GM19023 (cell line): Measurements from ENCODE around the gene WEE2.
A peak's percentile ranks its signal among the peaks of the same experiment; 100 is the strongest.
"Not testable (repeated sequence)": the region's sequence is repeated elsewhere in the genome, so short reads cannot be mapped to it uniquely, and the experiment has no call there.

Experiments used
- ATAC-seq: cut with Tn5 transposase; IDR thresholded peaks from one replicate; pipeline ENCODE4 v1.9.1; 2021; ENCODE audit warnings: mild to moderate bottlenecking, moderate library complexity; ENCODE audit not compliant: unreplicated experiment

WEE2 gene

DNA sequence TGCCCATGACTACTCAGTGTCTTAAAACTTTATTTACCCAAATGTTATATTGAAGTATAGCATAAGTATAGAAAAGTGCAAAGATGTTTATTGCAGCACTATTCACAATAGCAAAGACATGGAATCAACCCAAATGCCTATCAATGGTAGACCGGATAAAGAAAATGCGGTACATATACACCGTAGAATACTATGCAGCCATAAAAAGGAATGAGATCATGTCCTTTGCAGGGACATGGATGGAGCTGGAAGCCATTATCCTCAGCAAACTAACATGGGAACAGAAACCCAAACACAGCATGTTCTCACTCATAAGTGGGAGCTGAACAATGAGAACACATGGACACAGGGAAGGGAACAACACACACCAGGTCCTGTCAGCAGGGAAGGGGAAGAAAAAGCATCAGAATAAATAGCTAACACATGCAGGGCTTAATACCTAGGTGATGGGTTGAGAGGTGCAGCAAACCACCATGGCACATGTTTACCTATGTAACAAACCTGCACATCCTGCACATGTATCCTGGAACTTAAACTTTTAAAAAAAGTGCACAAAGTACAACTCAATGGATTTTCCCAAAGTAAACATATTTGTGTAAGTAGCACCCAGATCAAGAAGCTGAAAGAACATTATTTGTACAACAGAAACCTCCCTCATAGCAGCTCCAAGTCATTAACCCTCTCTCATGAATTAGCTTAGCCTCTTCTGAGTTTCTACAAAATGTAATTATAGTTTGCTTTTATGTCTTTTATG, 18.9 kb upstream of the WEE2 start:
- not testable (repeated sequence) for ATAC-seq

DNA sequence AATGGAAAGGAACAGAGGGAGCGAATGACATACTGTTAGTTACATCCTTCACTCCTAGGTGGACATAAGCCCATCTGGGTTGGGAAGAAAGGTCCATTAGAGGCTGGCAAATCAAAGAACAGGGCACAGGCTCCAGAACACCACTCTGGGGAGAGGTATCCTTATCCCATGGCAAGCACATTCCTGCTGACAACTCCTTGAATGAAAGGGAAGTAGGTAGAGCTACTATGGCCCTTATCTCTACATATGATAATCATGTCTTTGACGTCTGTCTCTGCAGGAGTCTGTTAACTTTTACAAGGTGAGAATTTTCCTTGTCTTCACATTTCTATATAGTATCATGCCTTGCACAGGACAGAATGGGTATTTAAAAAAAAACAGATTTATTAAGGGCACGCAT, 16.6 kb upstream of the WEE2 start:
- ATAC-seq, result no peak

DNA sequence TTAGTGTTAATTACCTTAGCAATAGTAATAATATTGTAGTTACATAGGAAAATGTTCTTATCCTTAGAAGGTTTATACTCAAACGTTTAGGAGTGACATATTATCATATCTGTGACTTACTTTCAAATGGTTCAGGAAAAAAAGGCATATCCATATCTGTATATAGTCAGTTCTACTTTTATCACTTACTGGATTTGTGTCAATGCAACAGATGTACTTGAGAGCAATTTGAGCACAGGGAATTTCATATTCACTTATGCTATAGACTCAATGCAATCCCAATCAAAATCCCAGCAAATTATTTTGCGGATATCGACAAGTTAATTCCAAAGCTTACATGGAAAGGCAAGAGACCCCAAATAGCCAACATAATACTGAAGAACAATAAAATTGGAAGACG, 16.2 kb upstream of the WEE2 start:
- ATAC-seq, result no peak

DNA sequence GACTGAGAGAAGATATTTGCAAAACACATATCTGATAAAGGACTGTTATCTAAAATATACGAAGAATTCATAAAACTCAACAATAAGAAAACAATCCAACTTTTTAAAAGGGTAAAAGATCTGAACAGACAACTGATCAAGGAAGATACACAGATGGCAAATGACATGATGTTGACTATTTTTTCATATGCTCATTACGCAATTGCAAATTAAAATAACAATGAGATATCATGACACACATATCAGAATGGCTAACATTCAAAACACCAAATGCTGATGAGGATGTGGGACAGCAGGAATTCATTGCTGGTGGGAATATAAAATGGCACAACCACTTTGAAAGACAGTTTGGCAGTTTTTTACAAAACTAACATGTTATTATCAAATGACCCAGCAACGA, 15.1 kb upstream of the WEE2 start:
- ATAC-seq, result no peak

DNA sequence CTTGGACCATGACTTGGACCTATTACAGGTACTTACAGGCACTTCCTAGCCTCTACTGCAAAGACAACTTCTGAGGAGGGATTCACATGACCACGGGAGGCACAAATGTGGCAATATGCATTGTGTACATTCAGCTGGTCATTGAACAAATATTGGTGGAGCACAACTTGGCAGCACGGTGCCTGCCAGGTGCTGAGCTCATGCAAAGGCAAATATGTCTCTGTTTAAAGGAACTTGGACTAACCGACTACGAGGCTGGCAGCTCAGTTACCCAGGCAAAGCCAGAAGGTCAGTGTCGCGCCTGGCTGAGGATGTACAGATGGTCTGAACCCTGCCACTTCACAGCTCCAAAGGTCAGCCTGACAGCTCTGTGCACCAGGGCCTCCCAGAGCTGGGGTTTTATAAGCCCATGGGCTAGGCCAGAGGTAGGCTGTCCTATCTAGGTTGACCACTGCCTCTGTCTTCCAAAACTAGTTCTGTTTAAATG, 12.3 kb upstream of the WEE2 start:
- peak; percentile 48 for ATAC-seq

DNA sequence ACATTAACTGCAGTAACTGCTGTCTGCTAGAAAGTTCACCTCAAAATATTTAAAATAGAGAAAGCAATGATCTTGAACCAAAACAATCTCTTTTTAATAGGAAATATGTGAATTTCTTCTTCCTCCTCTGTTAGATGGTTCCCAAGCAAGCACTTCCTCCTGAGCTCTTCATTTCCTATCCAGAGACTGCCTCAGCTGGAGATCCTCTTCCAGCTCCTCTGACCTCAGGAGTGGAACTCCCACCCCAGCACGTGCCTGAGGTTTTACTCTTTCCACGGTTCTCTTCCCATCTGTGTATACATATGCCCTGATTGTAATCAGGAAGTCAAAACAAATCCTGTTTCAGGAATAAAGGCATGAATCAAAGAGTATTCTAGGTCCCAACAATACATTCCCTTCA, 11.8 kb upstream of the WEE2 start:
- ATAC-seq, result no peak

DNA sequence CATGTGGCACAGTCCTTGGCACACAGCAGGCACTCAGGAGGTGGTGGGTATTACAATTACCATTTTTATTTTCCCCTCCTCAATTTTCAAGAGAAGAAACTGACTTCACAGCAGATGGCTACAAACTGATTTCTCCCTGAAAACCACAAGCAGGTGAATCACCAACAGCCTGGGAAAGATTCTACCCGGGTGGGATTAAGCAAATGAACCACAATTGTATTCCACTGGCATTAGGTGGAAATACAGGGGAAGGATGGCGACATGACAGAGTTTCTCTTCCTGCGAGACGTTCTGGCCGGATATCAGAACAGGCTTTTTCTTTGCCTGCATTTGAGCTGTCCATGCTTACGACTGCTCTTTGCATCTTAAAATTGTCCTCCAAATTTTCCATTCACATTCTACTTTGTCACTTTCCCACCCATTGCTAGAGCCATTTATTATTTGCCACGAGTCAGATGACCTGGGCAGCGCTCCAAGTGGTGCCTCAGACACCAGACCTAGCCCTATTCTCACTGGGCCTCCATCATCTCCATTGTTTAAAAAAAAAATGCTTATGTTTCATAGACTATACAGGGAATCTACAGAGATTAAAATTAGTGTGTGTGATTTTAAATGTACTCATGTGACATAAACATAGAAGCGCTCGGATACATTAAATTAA, 10.8 kb upstream of the WEE2 start:
- ATAC-seq, result no peak

DNA sequence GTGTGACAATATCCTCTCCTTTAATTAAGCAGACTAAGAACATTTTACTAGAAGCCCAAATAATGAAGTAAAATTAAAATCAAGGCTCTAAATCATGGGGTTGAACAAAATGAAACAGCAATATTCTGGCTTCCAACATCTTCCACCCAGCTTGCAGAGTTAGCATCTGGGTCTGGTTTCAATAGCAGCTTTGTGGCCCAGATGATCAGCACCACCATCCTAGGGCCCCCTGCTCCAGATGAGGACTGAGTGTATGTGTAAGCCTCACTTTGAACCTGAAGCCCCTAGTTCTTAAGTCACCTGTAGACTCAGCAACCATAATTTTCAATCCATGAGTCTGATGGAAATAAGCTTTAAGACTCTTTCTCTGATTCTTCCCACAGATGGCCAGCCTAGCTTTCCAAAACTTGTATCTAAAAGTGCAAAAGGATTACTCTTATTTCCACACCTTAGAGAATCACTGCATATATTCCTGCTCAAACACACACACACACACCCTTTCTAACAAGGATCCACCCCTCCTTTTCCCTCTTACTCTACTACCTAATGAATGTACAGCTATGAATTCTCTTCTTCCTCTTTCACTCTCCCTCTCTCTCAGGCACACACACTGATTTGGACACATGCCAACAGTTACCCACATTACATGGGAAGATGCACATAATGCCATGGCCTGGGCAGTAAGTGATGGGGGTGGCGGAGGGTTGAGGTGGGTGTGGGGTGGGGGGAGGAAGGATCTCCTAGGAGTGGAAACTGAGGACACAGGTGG, 9.7 kb upstream of the WEE2 start:
- no peak for ATAC-seq

DNA sequence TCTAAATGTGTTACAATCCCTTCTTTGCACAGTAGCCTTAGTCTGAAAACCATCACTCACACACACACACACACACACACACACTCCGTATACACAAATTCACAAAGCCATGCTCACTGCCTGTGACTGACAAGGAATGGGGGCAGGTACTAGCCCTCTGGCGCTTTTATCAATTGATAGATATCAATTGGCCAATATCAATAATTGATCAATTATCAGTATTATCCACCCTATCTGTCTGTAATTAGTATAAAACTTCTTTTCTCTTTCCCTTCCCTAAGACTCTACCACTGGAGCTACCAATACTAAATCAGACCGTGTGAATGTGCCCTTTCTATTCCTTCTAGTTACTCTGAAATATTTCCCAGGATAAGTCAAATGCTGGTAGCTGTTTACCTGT, 8.3 kb upstream of the WEE2 start:
- no peak for ATAC-seq

DNA sequence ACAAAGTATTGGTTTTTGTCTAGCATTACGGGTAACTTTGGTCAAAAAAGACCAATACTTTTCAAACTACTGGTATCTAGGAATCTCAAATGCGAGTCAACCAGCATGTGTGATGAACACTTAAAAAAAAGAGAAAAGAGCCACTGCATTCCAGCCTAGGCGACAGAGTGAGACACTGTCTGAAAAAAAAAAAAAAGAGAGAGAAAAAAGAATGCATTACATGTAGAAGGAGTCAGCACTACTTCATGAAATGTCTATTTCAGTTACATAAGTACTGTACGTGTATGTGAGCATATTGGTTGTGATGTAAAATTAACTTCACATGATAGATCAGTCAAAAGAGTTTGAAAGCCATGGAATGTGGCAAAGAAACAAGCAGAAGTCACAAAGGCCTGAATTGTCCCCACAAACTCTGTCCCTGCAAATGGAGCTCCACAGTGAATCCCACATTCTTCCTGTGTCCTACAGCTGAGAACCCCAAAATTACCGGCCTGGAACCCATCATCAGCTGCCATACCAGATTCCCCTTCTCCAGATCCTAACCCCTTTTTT, 7.8 kb upstream of the WEE2 start:
- no peak for ATAC-seq

DNA sequence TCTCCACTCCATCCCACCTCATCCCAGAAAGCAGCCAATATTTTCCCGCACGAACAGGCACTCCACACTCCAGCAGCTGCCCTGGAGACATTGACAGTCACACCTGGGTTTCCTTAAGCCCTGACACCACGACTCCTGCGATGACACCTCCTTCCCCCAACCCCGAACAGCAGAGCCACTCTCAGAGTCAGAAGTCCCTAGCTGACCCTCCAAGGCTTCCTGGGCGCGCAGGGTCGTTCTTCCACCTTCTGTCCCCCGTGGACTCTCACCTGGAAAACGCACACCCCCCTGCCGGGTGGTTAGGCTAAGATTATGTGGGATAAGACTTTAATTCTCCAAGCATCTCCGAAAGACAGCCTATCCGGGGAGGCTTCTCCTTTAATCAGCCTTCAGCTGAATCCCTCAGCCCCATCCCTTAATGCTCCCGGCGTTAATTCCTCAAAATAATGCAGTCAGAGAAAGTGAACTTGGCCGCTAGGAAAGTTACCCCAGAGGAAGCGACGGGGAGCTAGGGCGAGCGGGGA, 7.2 kb upstream of the WEE2 start:
- no peak for ATAC-seq

DNA sequence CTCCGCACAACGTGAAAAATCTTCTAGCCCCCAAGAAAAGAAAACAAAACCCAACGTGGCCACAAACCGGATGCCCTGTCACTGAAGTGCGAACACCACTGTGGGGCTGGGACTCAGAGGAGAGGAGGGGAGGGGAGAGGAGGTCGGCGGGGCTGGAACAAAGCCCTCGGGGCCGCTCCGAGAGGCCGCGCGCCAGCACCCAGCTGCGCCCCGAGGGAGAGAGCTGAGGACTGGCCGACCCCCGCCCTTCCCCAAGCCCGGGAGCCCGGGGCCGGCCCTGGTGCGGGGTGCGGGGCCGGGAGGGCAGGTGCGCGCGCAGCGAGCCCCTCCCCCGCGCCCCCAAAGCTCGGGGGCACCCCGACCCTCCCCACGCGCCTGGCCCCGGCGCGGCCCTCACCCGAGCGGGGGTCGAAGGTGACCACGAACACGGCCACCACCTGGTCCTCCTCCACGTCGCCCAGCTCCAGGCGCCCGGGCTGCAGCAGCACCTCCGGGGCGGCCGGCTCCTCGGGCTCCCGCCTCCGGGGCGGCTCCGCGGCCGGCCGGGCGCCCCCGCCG, 6.6 kb upstream of the WEE2 start:
- ATAC-seq, result peak; percentile 85

DNA sequence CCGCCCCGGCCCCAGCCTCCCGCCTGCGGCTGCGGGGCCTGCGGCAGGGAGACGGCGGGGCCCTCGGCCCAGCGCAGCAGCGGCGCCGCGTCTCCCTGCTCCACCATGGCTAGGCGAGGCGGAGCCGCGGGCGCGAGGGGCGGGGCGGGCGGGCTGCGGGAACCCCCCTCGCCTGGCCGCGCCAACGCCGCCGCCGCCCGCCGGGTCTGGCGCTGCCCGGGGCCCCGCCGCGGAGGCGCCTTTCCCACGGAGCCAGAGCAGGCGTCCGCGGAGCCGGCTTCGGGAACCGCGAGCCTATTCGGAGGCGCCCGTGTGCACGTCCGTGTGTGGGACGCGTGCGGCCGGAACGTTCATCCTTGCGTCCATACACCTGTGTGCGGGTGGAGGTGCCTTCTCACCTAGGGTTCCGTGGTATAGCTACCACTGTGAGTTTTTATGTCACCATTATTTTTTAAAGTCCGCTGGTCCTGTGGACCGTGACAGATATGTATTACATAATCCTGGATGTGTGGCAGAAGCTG, 6.0 kb upstream of the WEE2 start, which contains the start of gene DENND11:
Gene DENND11, minus strand, starts transcription at position 120 of the 521 bp plus-strand sequence. Its CDS starts 13 bp downstream, at position 107.
- ATAC-seq, result peak; percentile 81

DNA sequence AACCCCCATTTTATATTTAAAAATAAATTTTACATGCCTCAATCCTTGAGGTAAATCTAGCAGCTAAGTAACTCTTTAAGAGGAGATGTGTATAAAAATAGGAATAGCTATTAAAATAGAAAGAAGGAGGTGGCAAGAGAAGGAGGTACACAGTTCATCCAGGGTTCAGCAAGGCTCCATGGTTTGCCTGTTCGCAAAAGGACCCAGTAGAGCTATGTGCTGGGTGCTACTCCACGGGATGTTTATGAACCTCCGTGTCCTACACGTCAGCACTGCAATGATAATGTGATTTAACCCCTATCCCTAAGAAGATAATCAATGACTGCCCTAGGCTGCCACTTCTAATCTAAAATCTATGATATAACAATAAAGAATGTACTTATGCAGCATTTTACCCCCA, 5.3 kb upstream of the WEE2 start:
- no peak for ATAC-seq

DNA sequence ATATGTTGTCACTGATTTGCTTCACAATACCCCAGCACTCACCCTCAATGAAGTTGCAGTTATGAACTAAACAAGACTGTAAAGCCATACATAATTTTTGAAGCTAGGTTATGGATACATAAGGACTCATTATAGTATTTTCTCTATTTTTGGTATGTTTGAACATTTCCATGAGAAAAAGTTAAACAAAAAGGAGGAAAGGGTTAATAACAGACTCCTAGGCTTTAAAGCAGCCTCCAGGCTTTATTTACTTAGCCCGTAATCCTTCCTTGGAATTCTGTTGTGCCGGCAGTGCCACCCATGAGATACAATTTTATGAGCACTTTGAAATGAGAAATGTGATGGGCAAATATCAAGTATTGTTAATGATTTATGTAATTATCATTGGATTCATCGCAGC, 4.0 kb upstream of the WEE2 start:
- no peak for ATAC-seq

DNA sequence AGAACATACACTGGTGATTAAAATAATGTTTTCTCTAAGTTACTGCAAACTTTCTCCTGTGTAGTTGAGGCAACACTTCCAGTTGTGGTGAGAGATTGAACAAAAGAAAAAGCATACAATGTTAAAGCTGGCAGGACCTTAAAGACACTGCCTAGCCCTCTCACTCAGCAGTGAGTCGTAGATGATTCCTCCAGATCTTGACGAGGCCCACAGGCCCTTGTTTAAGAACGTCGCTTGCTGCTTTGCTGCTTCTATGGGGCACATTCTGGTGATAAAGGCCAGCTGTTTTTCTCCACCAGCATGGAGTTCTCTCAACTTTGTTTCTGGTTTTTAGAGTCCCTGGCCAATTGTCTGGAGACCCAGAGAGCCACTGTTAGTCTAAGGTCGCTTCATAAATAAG, 3.4 kb upstream of the WEE2 start:
- ATAC-seq, result no peak

DNA sequence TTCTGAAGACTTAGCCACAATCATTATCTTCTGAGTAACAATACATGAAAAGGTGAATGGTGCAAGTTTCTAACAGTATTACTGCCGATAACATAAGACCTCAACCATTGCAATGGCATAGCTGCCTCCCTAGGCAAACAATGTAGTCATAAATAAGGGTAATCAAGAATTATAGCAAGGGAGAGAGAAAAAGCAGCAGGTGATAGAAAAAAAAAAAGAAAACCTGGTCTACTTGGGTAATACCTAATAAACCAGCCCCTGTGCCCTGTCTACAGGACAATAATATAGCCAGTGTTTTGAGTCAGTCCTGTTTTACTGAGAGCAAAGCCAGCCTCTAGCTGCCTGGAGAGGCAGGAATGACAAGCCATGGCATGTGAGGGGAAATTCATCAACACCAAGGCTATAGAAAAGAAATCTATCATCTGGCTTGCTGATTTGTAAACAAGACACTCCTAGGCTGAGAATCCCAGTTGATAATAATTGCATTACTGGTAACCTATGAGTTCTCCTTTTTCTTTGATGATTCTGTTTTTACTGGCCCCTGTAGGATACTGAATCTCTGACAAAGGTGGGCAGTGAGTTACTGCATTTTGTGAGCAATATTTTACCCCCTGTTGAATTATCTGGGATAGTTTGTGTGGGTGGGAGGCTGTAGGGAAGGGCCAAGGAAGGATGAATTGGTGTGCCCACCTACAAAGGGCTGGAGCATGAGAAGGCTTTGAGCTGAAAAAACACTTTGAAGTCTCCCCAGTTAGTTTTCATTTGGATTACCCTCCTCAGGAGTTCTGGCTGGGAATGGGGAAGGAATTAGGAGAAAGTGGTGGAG, 1.7 kb upstream of the WEE2 start:
- ATAC-seq, result no peak

DNA sequence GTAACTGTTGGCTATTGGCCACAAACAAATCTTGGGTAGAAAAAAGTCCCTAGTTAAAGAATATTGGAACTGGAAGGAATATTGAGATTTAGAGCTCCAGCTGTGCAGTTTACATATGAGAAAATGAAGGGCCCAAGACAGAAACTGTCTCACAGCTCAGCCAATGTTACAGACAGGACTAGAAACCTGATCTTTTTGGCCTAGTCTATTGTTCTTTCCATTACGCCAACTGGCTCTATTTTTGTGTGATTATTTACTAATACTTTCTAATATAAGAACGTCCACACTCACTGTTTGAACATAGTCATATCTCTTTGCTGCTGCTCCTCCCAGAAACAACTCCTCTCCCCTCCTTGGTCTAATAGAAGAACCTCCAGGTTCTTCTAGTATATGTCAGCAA, 1.2 kb downstream of the WEE2 start:
- no peak for ATAC-seq

DNA sequence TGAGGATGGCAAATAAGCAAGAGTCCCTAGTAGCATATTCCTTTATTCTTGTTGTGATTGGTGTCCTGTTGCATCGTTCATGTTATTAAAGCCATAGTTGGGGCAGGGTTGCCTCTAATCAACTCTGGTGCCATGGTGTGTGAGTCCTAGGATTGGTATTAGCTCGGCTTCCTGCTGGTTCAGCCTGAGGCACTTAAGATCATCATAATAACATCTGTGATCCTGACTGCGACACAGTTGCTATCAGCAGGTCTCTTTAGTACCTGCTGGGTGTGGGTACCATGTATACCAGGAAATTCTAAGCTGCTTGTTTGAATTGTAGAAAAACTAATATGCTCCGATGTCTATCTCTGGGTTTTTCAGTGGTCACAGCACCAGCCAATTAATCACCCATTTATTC, 1.6 kb downstream of the WEE2 start:
- ATAC-seq, result no peak

DNA sequence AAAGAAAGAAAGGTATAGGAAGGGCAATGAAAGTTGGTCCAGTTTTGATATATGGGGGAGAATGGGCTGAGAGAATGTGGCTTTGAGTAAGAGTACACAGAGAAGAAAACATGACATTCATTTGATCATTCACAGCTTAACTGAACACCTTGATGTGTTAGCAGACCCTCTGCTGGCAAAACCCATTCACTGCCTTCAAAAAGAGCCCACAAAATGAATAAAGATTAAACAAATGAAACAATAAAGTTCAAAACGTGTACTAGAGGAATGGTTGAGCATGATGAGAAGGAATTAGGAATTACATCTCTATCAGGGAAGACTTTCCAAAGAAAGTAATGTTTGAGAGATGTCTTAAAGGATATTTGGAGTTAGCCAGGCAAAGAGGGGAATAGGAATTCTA, 2.1 kb downstream of the WEE2 start:
- ATAC-seq, result no peak
